Measurements from ENCODE around the gene PHF3.

DNA sequence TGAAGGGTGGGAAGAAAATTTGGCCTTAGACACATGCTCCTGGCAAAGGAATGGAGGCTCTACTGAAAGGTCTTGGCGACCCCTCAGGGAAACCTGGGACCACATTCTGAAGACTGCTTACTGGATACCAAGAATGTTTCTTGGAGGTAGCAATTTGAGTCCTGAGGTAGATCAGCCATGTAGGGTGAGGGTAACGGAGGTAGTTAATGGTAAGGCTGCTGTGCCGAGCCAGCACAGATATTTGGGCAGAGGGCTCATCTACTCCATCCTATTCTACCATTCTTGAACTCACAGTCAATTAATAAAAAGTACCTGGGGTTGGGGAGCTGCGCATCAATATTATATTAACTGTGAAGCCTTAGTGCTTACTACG is 401 bp upstream of the PHF3 start:
- TF ChIP-seq, protein P1, sequence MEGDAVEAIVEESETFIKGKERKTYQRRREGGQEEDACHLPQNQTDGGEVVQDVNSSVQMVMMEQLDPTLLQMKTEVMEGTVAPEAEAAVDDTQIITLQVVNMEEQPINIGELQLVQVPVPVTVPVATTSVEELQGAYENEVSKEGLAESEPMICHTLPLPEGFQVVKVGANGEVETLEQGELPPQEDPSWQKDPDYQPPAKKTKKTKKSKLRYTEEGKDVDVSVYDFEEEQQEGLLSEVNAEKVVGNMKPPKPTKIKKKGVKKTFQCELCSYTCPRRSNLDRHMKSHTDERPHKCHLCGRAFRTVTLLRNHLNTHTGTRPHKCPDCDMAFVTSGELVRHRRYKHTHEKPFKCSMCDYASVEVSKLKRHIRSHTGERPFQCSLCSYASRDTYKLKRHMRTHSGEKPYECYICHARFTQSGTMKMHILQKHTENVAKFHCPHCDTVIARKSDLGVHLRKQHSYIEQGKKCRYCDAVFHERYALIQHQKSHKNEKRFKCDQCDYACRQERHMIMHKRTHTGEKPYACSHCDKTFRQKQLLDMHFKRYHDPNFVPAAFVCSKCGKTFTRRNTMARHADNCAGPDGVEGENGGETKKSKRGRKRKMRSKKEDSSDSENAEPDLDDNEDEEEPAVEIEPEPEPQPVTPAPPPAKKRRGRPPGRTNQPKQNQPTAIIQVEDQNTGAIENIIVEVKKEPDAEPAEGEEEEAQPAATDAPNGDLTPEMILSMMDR (IDR thresholded peaks at IDR 0.05), result no peak
- TF ChIP-seq, protein P2, sequence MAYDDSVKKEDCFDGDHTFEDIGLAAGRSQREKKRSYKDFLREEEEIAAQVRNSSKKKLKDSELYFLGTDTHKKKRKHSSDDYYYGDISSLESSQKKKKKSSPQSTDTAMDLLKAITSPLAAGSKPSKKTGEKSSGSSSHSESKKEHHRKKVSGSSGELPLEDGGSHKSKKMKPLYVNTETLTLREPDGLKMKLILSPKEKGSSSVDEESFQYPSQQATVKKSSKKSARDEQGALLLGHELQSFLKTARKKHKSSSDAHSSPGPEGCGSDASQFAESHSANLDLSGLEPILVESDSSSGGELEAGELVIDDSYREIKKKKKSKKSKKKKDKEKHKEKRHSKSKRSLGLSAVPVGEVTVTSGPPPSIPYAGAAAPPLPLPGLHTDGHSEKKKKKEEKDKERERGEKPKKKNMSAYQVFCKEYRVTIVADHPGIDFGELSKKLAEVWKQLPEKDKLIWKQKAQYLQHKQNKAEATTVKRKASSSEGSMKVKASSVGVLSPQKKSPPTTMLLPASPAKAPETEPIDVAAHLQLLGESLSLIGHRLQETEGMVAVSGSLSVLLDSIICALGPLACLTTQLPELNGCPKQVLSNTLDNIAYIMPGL (CRISPR knock-in tag; IDR thresholded peaks at IDR 0.05), result no peak
- TF ChIP-seq FOXP4 (CRISPR knock-in tag; IDR thresholded peaks at IDR 0.05), result no peak
